Bronchus fibroblast of lung (primary cell): ENCODE results near the gene ZRSR2. TPM values are rescaled to one million over a fixed set of nuclear protein-coding genes. Genes with fewer than 3 reads are reported as not detected.

Source experiments
- total RNA-seq: library from RNA; depleted of rRNA; stranded (reverse); fragments of >200 nt; gene quantifications from 2 replicates; pipeline ENCODE4 v1.2.3, GENCODE V29; 2015

ZRSR2 gene, protein sequence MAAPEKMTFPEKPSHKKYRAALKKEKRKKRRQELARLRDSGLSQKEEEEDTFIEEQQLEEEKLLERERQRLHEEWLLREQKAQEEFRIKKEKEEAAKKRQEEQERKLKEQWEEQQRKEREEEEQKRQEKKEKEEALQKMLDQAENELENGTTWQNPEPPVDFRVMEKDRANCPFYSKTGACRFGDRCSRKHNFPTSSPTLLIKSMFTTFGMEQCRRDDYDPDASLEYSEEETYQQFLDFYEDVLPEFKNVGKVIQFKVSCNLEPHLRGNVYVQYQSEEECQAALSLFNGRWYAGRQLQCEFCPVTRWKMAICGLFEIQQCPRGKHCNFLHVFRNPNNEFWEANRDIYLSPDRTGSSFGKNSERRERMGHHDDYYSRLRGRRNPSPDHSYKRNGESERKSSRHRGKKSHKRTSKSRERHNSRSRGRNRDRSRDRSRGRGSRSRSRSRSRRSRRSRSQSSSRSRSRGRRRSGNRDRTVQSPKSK
- 2.1 and 2.2 TPM in 2 replicates for total RNA-seq

DNA sequence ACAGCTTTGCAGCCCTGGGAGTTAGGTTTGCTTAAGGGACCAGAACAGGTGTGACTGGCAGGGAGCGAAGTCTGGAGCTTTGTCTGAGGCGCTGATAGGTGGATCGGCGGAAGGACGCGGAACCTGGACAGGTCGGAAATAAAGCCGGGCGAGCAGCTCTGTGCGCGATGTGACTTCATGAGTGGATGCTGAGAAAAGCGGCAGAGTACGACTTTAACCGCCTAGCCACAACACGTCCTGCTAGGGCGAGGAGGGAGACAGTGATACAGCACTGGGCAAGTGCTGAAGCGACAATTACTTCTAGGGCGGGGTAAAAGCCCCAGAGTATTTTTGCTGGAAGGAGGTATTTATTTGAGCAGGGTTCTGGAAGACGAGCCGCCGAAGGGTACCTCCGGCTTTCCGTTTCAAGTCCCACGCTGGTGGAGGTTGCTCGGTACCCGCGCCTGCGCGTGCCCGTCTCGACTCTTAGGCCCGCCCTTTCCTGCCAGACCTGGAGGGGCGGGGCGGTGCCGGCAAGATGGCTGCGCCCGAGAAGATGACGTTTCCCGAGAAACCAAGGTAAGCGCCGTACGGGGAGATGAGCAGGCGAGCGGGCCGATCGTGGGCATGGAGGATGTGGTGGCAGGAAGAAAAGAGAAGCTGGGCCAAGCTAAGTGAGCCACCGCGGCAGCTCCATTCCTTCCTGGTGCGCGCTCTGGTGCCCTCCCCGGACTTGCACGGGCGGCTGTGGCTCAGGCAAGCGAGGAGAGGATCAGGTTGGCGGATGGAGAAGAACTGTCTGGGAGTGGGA, at the start of gene ZRSR2:
Gene ZRSR2 (plus strand): TSS at position 506 of the 790 bp plus-strand sequence. CDS start 12 bp downstream, at position 518.

DNA sequence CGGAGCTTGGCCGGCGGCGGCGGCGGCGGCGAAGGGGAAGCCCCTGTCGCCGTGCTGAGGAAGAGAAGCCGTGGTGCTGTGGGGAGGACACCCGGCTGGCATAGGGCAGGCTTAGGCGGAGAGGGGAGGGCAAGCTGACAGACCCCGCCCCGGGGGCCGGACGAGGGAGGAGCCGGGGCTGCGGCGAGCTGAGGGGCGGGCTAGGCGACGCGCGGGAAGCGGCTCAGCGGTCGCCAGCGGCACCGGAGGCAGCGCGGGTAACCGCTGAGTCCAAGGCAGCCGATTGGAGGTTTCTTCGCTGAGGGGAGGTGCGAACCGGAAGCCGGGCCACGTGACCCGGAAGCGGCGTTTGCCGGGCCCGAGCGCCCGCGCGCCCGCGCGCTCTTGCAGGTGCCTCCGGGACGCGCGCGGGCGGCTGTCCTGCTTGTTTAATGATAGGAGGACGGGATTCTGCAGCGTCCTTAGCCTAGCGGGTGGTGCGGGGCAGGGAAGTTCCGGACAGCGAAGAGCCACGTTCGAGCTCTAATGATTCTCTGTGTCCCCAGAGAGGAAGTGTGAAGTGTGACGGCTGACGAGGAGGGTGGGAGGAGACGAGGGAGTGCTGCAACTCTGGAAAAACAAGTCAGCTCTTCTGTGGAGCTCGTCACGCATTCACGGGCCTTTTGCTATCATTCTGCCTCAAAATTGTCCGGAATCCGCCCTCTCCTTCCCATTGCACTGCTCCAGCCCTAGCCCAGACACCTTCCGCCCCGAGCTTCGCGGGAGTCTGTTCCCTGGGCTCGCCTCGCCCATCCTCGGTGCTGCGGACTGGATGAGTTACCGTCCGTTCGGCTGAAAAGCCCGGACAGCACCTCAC, 64.7 kb downstream of the ZRSR2 start, which contains the start of gene AP1S2:
Gene AP1S2 (minus strand): TSS at position 102 of the 856 bp plus-strand sequence. CDS start 2,289 bp downstream, outside the sequence.

Other genes with a start within 250 kb of the ZRSR2 start
- gene ACE2, start 189.5 kb upstream of the ZRSR2 start, total RNA-seq = not detected in 2 replicates
- 0.15 TPM in 1 of 2 replicates, not detected in the other for gene CLTRN, start 125.7 kb upstream of the ZRSR2 start, total RNA-seq
- gene CA5B, start 52.2 kb upstream of the ZRSR2 start, total RNA-seq = 4.8 and 10.1 TPM in 2 replicates
- gene AP1S2, start 64.3 kb downstream of the ZRSR2 start, total RNA-seq = 73.6 and 104 TPM in 2 replicates